Measurements from ENCODE around the gene RCC2.
"Not testable (repeated sequence)": the region's sequence is repeated elsewhere in the genome, so short reads cannot be mapped to it uniquely, and the experiment has no call there.

DNA sequence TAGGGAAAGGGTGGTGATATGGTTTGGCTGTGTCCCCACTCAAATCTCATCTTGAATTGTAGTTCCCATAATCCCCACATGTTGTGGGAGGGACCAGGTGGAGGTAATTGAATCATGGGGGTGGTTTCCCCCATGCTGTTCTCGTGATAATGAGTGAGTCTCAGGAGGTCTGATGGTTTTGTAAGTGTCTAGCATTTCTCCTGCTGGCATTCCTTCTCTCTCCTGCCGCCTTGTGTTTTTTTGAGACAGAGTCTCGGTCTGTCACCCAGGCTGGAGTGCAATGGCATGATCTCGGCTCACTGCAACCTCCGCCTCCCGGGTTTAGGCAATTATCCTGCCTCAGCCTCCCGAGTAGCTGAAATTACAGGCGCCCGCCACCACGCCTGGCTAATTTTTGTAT, 42.5 kb upstream of the RCC2 start:
- TF ChIP-seq, protein P1, sequence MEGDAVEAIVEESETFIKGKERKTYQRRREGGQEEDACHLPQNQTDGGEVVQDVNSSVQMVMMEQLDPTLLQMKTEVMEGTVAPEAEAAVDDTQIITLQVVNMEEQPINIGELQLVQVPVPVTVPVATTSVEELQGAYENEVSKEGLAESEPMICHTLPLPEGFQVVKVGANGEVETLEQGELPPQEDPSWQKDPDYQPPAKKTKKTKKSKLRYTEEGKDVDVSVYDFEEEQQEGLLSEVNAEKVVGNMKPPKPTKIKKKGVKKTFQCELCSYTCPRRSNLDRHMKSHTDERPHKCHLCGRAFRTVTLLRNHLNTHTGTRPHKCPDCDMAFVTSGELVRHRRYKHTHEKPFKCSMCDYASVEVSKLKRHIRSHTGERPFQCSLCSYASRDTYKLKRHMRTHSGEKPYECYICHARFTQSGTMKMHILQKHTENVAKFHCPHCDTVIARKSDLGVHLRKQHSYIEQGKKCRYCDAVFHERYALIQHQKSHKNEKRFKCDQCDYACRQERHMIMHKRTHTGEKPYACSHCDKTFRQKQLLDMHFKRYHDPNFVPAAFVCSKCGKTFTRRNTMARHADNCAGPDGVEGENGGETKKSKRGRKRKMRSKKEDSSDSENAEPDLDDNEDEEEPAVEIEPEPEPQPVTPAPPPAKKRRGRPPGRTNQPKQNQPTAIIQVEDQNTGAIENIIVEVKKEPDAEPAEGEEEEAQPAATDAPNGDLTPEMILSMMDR (IDR thresholded peaks at IDR 0.05 in 4 of 5, conservative IDR thresholded peaks at IDR 0.05 in 1 of 5) = not testable (repeated sequence)
- not testable (repeated sequence) for TF ChIP-seq POLR2A (IDR thresholded peaks at IDR 0.05)

Data from gastrocnemius medialis (tissue), 4 donors.